HepG2 (cell line): Measurements from ENCODE around the gene AFF1. TPM values are rescaled to one million over a fixed set of nuclear protein-coding genes. Genes with fewer than 3 reads are reported as not detected.
A peak's percentile ranks its signal among the peaks of the same experiment; 100 is the strongest.

Experiments used
- ASH2L ChIP-seq: fragments of 300-600, 200-600 bp; sonication (generic); IDR thresholded peaks from 2 replicates; pipeline ENCODE4 v1.7.0; 2017; ENCODE audit warnings: low read depth, mild to moderate bottlenecking, moderate library complexity, mixed read lengths, low read length; ENCODE audit not compliant: insufficient read length
- CBX5 ChIP-seq: sonication (generic); formaldehyde crosslinking; IDR thresholded peaks from 2 replicates; pipeline ENCODE4 v1.4.0; 2020; ENCODE audit warnings: missing genetic modification reagents, borderline replicate concordance
- FUBP1 ChIP-seq: sonication (generic); formaldehyde crosslinking; IDR thresholded peaks from 2 replicates; pipeline ENCODE4 v1.5.1; 2020; ENCODE audit warnings: missing genetic modification reagents, mild to moderate bottlenecking, borderline replicate concordance
- HES4 ChIP-seq: sonication (generic); formaldehyde crosslinking; IDR thresholded peaks from 2 replicates; pipeline ENCODE4 v1.9.0; 2021; ENCODE audit warnings: mild to moderate bottlenecking, missing genetic modification reagents, borderline replicate concordance
- SP2 ChIP-seq: sonication (generic); formaldehyde crosslinking; IDR thresholded peaks from 2 replicates; pipeline ENCODE4 v1.5.1; 2020; ENCODE audit warnings: mild to moderate bottlenecking, missing genetic modification reagents
- ZBTB37 ChIP-seq: sonication (generic); formaldehyde crosslinking; IDR thresholded peaks from 2 replicates; pipeline ENCODE4 v1.4.0; 2020; ENCODE audit warnings: mild to moderate bottlenecking, missing genetic modification reagents
- ZNF12 ChIP-seq: sonication (generic); formaldehyde crosslinking; IDR thresholded peaks from 2 replicates; pipeline ENCODE4 v1.5.0; 2020; ENCODE audit warnings: missing genetic modification reagents
- ZNF343 ChIP-seq: sonication (generic); formaldehyde crosslinking; IDR thresholded peaks from 2 replicates; pipeline ENCODE4 v1.4.0; 2020; ENCODE audit warnings: mild to moderate bottlenecking, missing genetic modification reagents
- ZNF569 ChIP-seq: sonication (generic); formaldehyde crosslinking; IDR thresholded peaks from 2 replicates; pipeline ENCODE4 v1.5.0; 2020; ENCODE audit warnings: mild to moderate bottlenecking, missing genetic modification reagents, moderate library complexity, borderline replicate concordance
- ZNF704 ChIP-seq: sonication (generic); formaldehyde crosslinking; IDR thresholded peaks from 2 replicates; pipeline ENCODE4 v1.8.1; 2023; ENCODE audit warnings: mild to moderate bottlenecking, inconsistent platforms, moderate library complexity, missing genetic modification reagents, borderline replicate concordance
- polyA plus RNA-seq, 8 experiments: library from polyadenylated mRNA; depleted of rRNA in 3 of 8; stranded (reverse) in 7 of 8; unstranded in 1 of 8; fragments of >200 nt; fragmentation: Illumina TruSeq in 4 of 8; extraction: Trizol in 4 of 8; gene quantifications; 2 replicates each; pipeline versions ENCODE4 v1.2.1 to v1.2.3, GENCODE V29; 2011 to 2016; ENCODE audit warnings: low read depth in 4 of 8, missing spikeins in 1 of 8, mixed read lengths in 1 of 8; ENCODE audit not compliant: insufficient read depth in 1 of 8
- total RNA-seq, 5 experiments: library from RNA; depleted of rRNA; stranded (reverse); fragments of >200 nt; fragmentation: Illumina TruSeq; extraction: Trizol; gene quantifications; 2 replicates each; pipeline ENCODE4 v1.2.3, GENCODE V29; 2016; ENCODE audit warnings: low read depth in 1 of 5
- TF ChIP-seq, protein P1 (sequence below): sonication (generic); formaldehyde crosslinking; IDR thresholded peaks from 2 replicates; pipeline ENCODE4 v1.4.0; 2020; ENCODE audit warnings: missing genetic modification reagents, mild to moderate bottlenecking, borderline replicate concordance
- TF ChIP-seq, protein P2 (sequence below): sonication (generic); formaldehyde crosslinking; IDR thresholded peaks from 2 replicates; pipeline ENCODE4 v1.8.0; 2022; ENCODE audit warnings: missing genetic modification reagents, mild to moderate bottlenecking, inconsistent platforms, borderline replicate concordance
- TF ChIP-seq, protein P3 (sequence below): sonication (generic); formaldehyde crosslinking; IDR thresholded peaks from 2 replicates; pipeline ENCODE4 v1.4.0; 2020; ENCODE audit warnings: mild to moderate bottlenecking, missing genetic modification reagents

The AFF1 gene
- total and polyA plus RNA-seq, 2 of the 13 experiments (the other 11 are each of a cell fraction or from before 2014, with no cell fraction given) = 15.5 to 15.9 TPM

DNA sequence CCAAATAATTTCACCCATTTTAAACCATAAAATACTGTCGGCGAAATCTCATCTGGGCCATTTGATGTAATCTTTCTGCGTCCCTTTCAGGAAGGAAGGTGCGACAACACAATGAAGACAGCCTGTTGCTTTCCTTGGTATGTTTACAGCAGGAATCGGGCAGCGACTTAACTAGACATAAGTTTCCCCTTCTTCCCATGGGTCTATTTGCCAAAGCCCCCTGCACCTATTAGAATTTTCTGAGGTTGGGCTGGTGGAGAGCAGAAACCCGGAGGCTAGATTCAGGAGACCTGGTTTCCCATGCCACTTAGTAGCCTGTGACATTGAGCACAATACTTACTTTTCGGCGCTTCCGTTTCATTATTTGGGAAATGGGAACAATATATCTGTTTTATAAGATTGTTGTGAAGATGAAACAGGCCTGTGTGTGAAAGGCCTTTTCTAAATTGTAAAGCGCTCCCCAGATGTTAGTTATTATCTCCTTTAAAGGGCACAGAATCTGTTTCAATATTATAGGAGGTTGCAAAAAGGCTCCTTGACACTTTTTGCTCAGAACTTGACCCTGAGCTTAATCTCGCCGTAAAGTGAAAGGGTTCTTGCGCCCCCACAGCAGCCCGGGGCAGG is 552 bp upstream of the AFF1 start (continued):
- TF ChIP-seq FUBP1 (CRISPR knock-in tag) = no peak
- TF ChIP-seq, protein P1, sequence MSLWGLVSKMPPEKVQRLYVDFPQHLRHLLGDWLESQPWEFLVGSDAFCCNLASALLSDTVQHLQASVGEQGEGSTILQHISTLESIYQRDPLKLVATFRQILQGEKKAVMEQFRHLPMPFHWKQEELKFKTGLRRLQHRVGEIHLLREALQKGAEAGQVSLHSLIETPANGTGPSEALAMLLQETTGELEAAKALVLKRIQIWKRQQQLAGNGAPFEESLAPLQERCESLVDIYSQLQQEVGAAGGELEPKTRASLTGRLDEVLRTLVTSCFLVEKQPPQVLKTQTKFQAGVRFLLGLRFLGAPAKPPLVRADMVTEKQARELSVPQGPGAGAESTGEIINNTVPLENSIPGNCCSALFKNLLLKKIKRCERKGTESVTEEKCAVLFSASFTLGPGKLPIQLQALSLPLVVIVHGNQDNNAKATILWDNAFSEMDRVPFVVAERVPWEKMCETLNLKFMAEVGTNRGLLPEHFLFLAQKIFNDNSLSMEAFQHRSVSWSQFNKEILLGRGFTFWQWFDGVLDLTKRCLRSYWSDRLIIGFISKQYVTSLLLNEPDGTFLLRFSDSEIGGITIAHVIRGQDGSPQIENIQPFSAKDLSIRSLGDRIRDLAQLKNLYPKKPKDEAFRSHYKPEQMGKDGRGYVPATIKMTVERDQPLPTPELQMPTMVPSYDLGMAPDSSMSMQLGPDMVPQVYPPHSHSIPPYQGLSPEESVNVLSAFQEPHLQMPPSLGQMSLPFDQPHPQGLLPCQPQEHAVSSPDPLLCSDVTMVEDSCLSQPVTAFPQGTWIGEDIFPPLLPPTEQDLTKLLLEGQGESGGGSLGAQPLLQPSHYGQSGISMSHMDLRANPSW (CRISPR knock-in tag) = 0 out of 2 replicates have a peak, but pooled peaks have one; percentile 48
- TF ChIP-seq CBX5 = no peak
- TF ChIP-seq, protein P2, sequence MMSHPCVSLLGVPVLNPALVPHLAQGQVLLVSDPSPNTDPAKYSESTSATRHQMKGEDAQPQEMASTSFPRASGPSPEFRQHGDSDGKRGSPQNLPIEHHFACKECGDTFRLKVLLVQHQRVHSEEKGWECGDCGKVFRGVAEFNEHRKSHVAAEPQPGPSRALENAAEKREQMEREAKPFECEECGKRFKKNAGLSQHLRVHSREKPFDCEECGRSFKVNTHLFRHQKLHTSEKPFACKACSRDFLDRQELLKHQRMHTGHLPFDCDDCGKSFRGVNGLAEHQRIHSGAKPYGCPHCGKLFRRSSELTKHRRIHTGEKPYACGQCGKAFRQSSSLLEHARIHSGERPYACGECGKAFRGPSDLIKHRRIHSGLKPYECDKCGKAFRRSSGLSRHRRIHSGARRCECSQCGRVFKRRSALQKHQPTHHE (CRISPR knock-in tag) = no peak
- TF ChIP-seq, protein P3, sequence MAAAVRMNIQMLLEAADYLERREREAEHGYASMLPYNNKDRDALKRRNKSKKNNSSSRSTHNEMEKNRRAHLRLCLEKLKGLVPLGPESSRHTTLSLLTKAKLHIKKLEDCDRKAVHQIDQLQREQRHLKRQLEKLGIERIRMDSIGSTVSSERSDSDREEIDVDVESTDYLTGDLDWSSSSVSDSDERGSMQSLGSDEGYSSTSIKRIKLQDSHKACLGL = no peak
- TF ChIP-seq ZNF704 (CRISPR knock-in tag) = no peak
- TF ChIP-seq SP2 (CRISPR knock-in tag) = no peak
- TF ChIP-seq ASH2L = peak; percentile 78
- no peak for TF ChIP-seq ZNF569 (CRISPR knock-in tag)
- TF ChIP-seq ZNF12 (CRISPR knock-in tag) = no peak
- TF ChIP-seq ZBTB37 (CRISPR knock-in tag) = no peak
- TF ChIP-seq ZNF343 (CRISPR knock-in tag) = no peak
- no peak for TF ChIP-seq HES4 (CRISPR knock-in tag)
